ENCODE measurements around the gene MED15. TPM values are rescaled to one million over a fixed set of nuclear protein-coding genes. Genes with fewer than 3 reads are reported as not detected.

Gene MED15
- polyA plus RNA-seq, 1 experiment, result 42.7 TPM

Small RNA genes within 50 kb of the gene (small RNA-seq; reads per million reads assigned to genes)
- gene IGLL4P (ENCODE audit: insufficient read length, low read depth, low replicate concordance) (not detected), gene RF00019 (ENCODE audit: insufficient read length, low read depth, low replicate concordance) (not detected), gene RN7SL812P (ENCODE audit: insufficient read length, low read depth, low replicate concordance) (not detected), gene RNY1P9 (ENCODE audit: insufficient read length, low read depth, low replicate concordance) (not detected)

Other genes with a start within 250 kb of the MED15 start
- gene RTN4R, start 239.3 kb upstream of the MED15 start, polyA plus RNA-seq (2011; rRNA removed), result 0.40 and 0.77 TPM in 2 replicates
- gene DGCR6L, start 187.6 kb upstream of the MED15 start, polyA plus RNA-seq (2011; rRNA removed), result 38.9 and 65.8 TPM in 2 replicates
- gene ZNF74, start 113.5 kb upstream of the MED15 start, polyA plus RNA-seq (2011; rRNA removed), result 4.5 and 6.9 TPM in 2 replicates
- gene SCARF2, start 69.8 kb upstream of the MED15 start, polyA plus RNA-seq (2011; rRNA removed), result 15.3 and 28.8 TPM in 2 replicates
- 27.0 and 34.0 TPM in 2 replicates for gene KLHL22, start 11.8 kb upstream of the MED15 start, polyA plus RNA-seq (2011; rRNA removed)